H1 (cell line): ENCODE measurements around the gene ADCY5. TPM values are rescaled to one million over a fixed set of nuclear protein-coding genes. Genes with fewer than 3 reads are reported as not detected.

Source experiments
- CTCF ChIA-PET: fragments of 300-600 bp; sonication (Branson Sonifier 250); formaldehyde crosslinking; loops from one replicate; lab custom pipeline; 2021; ENCODE audit not compliant: partially characterized antibody; lab: Charles Lee
- POLR2A ChIA-PET: fragments of 300-600 bp; sonication (Branson Sonifier 250); formaldehyde crosslinking; loops from one replicate; lab custom pipeline; 2021; ENCODE audit warnings: inconsistent platforms; ENCODE audit not compliant: partially characterized antibody; lab: Charles Lee
- DNase-seq, 2 experiments: peaks; one replicate each; pipeline versions ENCODE4 v3.0.0 to v3.0.0-alpha.2; 2010 to 2022; ENCODE audit warnings: low spot score in 2 of 2, low read depth in 1 of 2, mixed read lengths in 1 of 2
- FAIRE-seq: peaks from 2 replicates; lab custom pipeline; 2011; peaks lifted over from hg19 to GRCh38; lab: Jason Lieb, UNC
- H2AFZ ChIP-seq: 2 replicates; pipeline ENCODE4 v1.8.1; 2012; ENCODE audit warnings: low read length, inconsistent platforms
- H2AK5ac ChIP-seq: 2 replicates; pipeline ENCODE4 v1.6.1; 2013; ENCODE audit warnings: low read depth, low read length
- H2BK120ac ChIP-seq: replicated peaks from 2 replicates; pipeline ENCODE3; 2013; ENCODE audit warnings: low read depth, low read length, inconsistent platforms
- H2BK12ac ChIP-seq: 2 replicates; pipeline ENCODE4 v1.6.1; 2013; ENCODE audit warnings: low read depth, low read length
- H2BK15ac ChIP-seq: 2 replicates; pipeline ENCODE4 v1.6.1; 2013; ENCODE audit warnings: low read length
- H2BK20ac ChIP-seq: 2 replicates; pipeline ENCODE4 v1.6.1; 2013; ENCODE audit warnings: low read length
- H2BK5ac ChIP-seq: 2 replicates; pipeline ENCODE4 v1.6.1; 2013; ENCODE audit warnings: low read depth, low read length
- H3K14ac ChIP-seq: 2 replicates; pipeline ENCODE4 v1.6.1; 2013; ENCODE audit warnings: inconsistent platforms; ENCODE audit not compliant: insufficient read length
- H3K18ac ChIP-seq: 2 replicates; pipeline ENCODE4 v1.6.1; 2013; ENCODE audit warnings: low read length; ENCODE audit errors: extremely low read depth
- H3K23ac ChIP-seq: 2 replicates; pipeline ENCODE4 v1.6.1; 2013; ENCODE audit warnings: inconsistent platforms; ENCODE audit not compliant: insufficient read length
- H3K23me2 ChIP-seq: 2 replicates; pipeline ENCODE4 v1.6.1; 2013; ENCODE audit warnings: low read depth, low read length
- H3K27ac ChIP-seq: 2 replicates; pipeline ENCODE4 v1.6.1; 2011; ENCODE audit warnings: low read depth, low read length, inconsistent platforms
- H3K27me3 ChIP-seq, 4 experiments: replicated peaks in 1 of 4; 1 replicate in 1 of 4; 2 replicates in 3 of 4; pipeline versions ENCODE4 v1.6.1 to v1.8.1; 2011 to 2013; ENCODE audit warnings: low read length in 3 of 4, mild to moderate bottlenecking in 3 of 4, inconsistent platforms in 2 of 4, mixed read lengths in 2 of 4, moderate library complexity in 1 of 4; ENCODE audit not compliant: control insufficient read depth in 3 of 4, insufficient read depth in 3 of 4; ENCODE audit errors: extremely low read depth in 1 of 4
- H3K36me3 ChIP-seq, 4 experiments: 2 replicates each; pipeline versions ENCODE4 v1.6.1 to v1.8.1; 2011 to 2013; ENCODE audit warnings: mild to moderate bottlenecking in 4 of 4, low read length in 3 of 4, moderate library complexity in 2 of 4, control low read depth in 1 of 4, inconsistent platforms in 1 of 4; ENCODE audit not compliant: insufficient read depth in 4 of 4, control insufficient read depth in 2 of 4
- H3K4ac ChIP-seq: replicated peaks from 2 replicates; pipeline ENCODE3; 2013; ENCODE audit warnings: low read length, low read depth, mixed read lengths, inconsistent platforms; ENCODE audit not compliant: insufficient read length
- H3K4me1 ChIP-seq, 4 experiments: replicated peaks in 1 of 4; 1 replicate in 1 of 4; 2 replicates in 3 of 4; pipeline versions ENCODE4 v1.6.1 to v1.8.1; 2011 to 2013; ENCODE audit warnings: low read length in 3 of 4, inconsistent platforms in 2 of 4, mixed read lengths in 1 of 4; ENCODE audit not compliant: insufficient read depth in 4 of 4, control insufficient read depth in 3 of 4
- H3K4me2 ChIP-seq, 2 experiments: 2 replicates each; pipeline versions ENCODE4 v1.6.1 to v1.8.1; 2011 to 2013; ENCODE audit warnings: low read depth in 2 of 2, low read length in 2 of 2, control low read depth in 1 of 2, inconsistent platforms in 1 of 2, mild to moderate bottlenecking in 1 of 2; ENCODE audit not compliant: insufficient read depth in 1 of 2
- H3K4me3 ChIP-seq, 4 experiments: fragments of 200-600, 300-600 bp in 1 of 4; sonication (generic), shearing (Covaris generic), sonication (Bioruptor Twin) in 1 of 4; 2 replicates each; pipeline versions ENCODE4 v1.5.1 to v1.8.1; 2011 to 2016; ENCODE audit warnings: low read length in 4 of 4, low read depth in 3 of 4, control low read depth in 2 of 4, inconsistent platforms in 2 of 4, mild to moderate bottlenecking in 2 of 4, mixed read lengths in 1 of 4, moderate library complexity in 1 of 4; ENCODE audit not compliant: insufficient read depth in 2 of 4; ENCODE audit errors: extremely low read depth in 1 of 4
- H3K56ac ChIP-seq: replicated peaks from 2 replicates; pipeline ENCODE3; 2013; ENCODE audit warnings: low read depth, mild to moderate bottlenecking, mixed read lengths, low read length, inconsistent platforms; ENCODE audit not compliant: insufficient read length
- H3K79me1 ChIP-seq: 2 replicates; pipeline ENCODE4 v1.6.1; 2013; ENCODE audit warnings: low read depth, low read length, control low read depth
- H3K79me2 ChIP-seq, 2 experiments: 2 replicates each; pipeline versions ENCODE4 v1.6.1 to v1.8.1; 2012 to 2013; ENCODE audit warnings: low read length in 2 of 2, mild to moderate bottlenecking in 2 of 2, inconsistent platforms in 1 of 2; ENCODE audit not compliant: insufficient read depth in 2 of 2, control insufficient read depth in 1 of 2
- H3K9ac ChIP-seq, 4 experiments: replicated peaks in 1 of 4; 1 replicate in 1 of 4; 2 replicates in 3 of 4; pipeline versions ENCODE4 v1.6.1 to v1.8.1; 2011 to 2013; ENCODE audit warnings: low read depth in 3 of 4, low read length in 3 of 4, control low read depth in 2 of 4, mild to moderate bottlenecking in 2 of 4, moderate library complexity in 2 of 4, inconsistent platforms in 1 of 4; ENCODE audit errors: extremely low read depth in 1 of 4
- H3K9me3 ChIP-seq, 2 experiments: 2 replicates each; pipeline versions ENCODE4 v1.6.1 to v1.8.1; 2012 to 2013; ENCODE audit warnings: mild to moderate bottlenecking in 2 of 2, moderate library complexity in 2 of 2, control low read depth in 1 of 2, inconsistent platforms in 1 of 2, low read depth in 1 of 2, low read length in 1 of 2, mixed read lengths in 1 of 2; ENCODE audit not compliant: insufficient read depth in 2 of 2
- H4K20me1 ChIP-seq, 2 experiments: replicated peaks in 1 of 2; 2 replicates each; pipeline versions ENCODE3 to v1.8.1; 2011 to 2013; ENCODE audit warnings: inconsistent platforms in 2 of 2, low read length in 2 of 2, mild to moderate bottlenecking in 1 of 2; ENCODE audit not compliant: insufficient read depth in 2 of 2, control insufficient read depth in 1 of 2
- H4K5ac ChIP-seq: 2 replicates; pipeline ENCODE4 v1.6.1; 2013; ENCODE audit warnings: low read length, low read depth, mixed read lengths, inconsistent platforms; ENCODE audit not compliant: insufficient read length
- H4K8ac ChIP-seq: 2 replicates; pipeline ENCODE4 v1.8.0; 2013; ENCODE audit warnings: mild to moderate bottlenecking, moderate library complexity, low read length, inconsistent platforms; ENCODE audit not compliant: insufficient read depth; ENCODE audit errors: extremely low read depth
- H4K91ac ChIP-seq: replicated peaks from 2 replicates; pipeline ENCODE3; 2013; ENCODE audit warnings: low read length, mixed read lengths, inconsistent platforms; ENCODE audit not compliant: insufficient read length
- ATF2 ChIP-seq: IDR thresholded peaks from 2 replicates; pipeline ENCODE4 v1.6.1; 2012; ENCODE audit warnings: low read length, inconsistent platforms
- CTCF ChIP-seq, 3 experiments: IDR thresholded peaks; 1 replicate in 2 of 3; 2 replicates in 1 of 3; pipeline versions ENCODE4 v1.5.1 to v1.6.1; 2011; ENCODE audit warnings: low read length in 3 of 3, mild to moderate bottlenecking in 3 of 3, inconsistent platforms in 2 of 3, low read depth in 1 of 3, moderate library complexity in 1 of 3; ENCODE audit not compliant: insufficient read depth in 1 of 3; ENCODE audit errors: control extremely low read depth in 1 of 3
- EP300 ChIP-seq, 2 experiments: IDR thresholded peaks; 1 replicate in 1 of 2; 2 replicates in 1 of 2; pipeline ENCODE4 v1.6.1; 2011 to 2012; ENCODE audit warnings: low read depth in 2 of 2, low read length in 2 of 2, mild to moderate bottlenecking in 2 of 2, borderline replicate concordance in 1 of 2, inconsistent platforms in 1 of 2, moderate library complexity in 1 of 2
- GABPA ChIP-seq: IDR thresholded peaks from 2 replicates; pipeline ENCODE4 v1.6.1; 2011; ENCODE audit warnings: mild to moderate bottlenecking, low read length, moderate library complexity, borderline replicate concordance; ENCODE audit not compliant: insufficient read depth
- GTF2F1 ChIP-seq: IDR thresholded peaks from 2 replicates; pipeline ENCODE4 v1.6.1; 2012; ENCODE audit warnings: low read depth, low read length, improper control_type of control experiment, borderline replicate concordance
- KDM4A ChIP-seq: IDR thresholded peaks from one replicate; pipeline ENCODE4 v1.7.1; 2012; ENCODE audit warnings: low read depth, mild to moderate bottlenecking, moderate library complexity, low read length, inconsistent platforms; ENCODE audit not compliant: severe bottlenecking
- KDM5A ChIP-seq: fragments of 200-600 bp; IDR thresholded peaks from 2 replicates; pipeline ENCODE4 v1.7.1; 2012; ENCODE audit warnings: mild to moderate bottlenecking, low read length, inconsistent platforms, mixed read lengths
- PHF8 ChIP-seq: fragments of 200-600 bp; sonication (generic); conservative IDR thresholded peaks from 2 replicates; pipeline ENCODE4 v1.7.1; 2012; ENCODE audit warnings: low read depth, mild to moderate bottlenecking, inconsistent platforms, low read length, moderate library complexity
- YY1 ChIP-seq: IDR thresholded peaks from 2 replicates; pipeline ENCODE4 v1.6.1; 2011; ENCODE audit warnings: low read depth, mild to moderate bottlenecking, low read length
- WGBS, 2 experiments: shearing (Covaris generic) in 1 of 2; methylation state at CpG; one replicate each; pipeline versions ENCODE4 v1.1.6 to v1.1.7; 2013 to 2015; ENCODE audit warnings: low lambda C conversion rate in 2 of 2, mixed read lengths in 2 of 2, inconsistent platforms in 1 of 2, low coverage in 1 of 2, missing lambda C conversion rate in 1 of 2; ENCODE audit not compliant: insufficient replicate concordance in 2 of 2, insufficient coverage in 1 of 2, insufficient read length in 1 of 2; ENCODE audit errors: extremely low coverage in 1 of 2, missing lambda C conversion rate in 1 of 2; 5-methylcytosine and 5-hydroxymethylcytosine counted together
- polyA plus RNA-seq, 7 experiments: library from polyadenylated mRNA; depleted of rRNA in 3 of 7; stranded (reverse) in 5 of 7; unstranded in 2 of 7; fragments of >200 nt in 5 of 7; fragments of 200-250 nt in 2 of 7; gene quantifications; 1 replicate in 5 of 7; 2 replicates in 1 of 7; 4 replicates in 1 of 7; pipeline versions ENCODE4 v1.2.1 to v1.2.3, GENCODE V29; 2011 to 2013; ENCODE audit warnings: missing spikeins in 2 of 7, mixed read lengths in 2 of 7
- total RNA-seq: library from RNA; stranded (reverse); fragmentation: NEBNext Ultra II Directional; extraction: Animal tissue kit (Norgen Biotek cat#: 25700); gene quantifications from 2 replicates; pipeline ENCODE4 v1.2.1, GENCODE V29; 2021

The ADCY5 gene
- total and polyA plus RNA-seq, 2 of the 8 experiments (the other 6 are each of a cell fraction or from before 2014, with no cell fraction given), result 18.9 to 40.8 TPM

DNA sequence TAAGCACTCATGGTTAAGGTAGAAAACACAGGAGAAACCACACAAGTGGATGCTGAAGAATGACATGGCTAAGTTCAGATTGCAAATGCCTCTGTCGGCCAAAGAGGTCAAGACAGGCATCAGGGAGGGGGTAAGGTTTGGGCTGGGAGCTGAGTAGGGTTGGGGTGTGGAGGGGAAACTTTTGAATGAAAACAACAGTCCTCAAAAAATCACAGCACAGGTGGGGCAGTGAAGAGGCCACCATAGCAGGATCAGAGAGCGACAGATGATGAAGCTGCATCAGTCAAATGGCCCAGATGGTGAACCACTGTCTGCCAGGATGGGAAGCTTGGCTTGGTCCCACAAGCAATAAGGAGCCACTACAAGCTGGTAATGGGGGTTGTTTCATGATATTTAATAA is 74.9 kb downstream of the ADCY5 start:
- H3K23ac ChIP-seq, result no peak overlapping the region
- no peak overlapping the region for H4K5ac ChIP-seq
- 96% methylated on average over 2 of the region's 2 CpGs; no CpG with 5 or more reads in 1 of the 2 experiments for WGBS, 2 experiments
- 0 out of 4 replicates have a peak, but pooled peaks cover 0 to 5% of the 10 kb centered on the region in 2 experiments for H3K9me3 ChIP-seq
- peaks cover 0 to 4% (median 0%) of the 10 kb centered on the region in 4 experiments; a peak in 1 of 7 replicates for H3K4me1 ChIP-seq
- no peak overlapping the region for H2BK15ac ChIP-seq
- no peaks in the 10 kb centered on the region for H3K79me1 ChIP-seq
- H3K27me3 ChIP-seq, result peaks cover 0 to 2% (median 0%) of the 10 kb centered on the region in 4 experiments; a peak in 1 of 7 replicates
- no peak overlapping the region for H2BK12ac ChIP-seq
- H3K9ac ChIP-seq, result no peak overlapping the region
- DNase-seq (no peak), FAIRE-seq (no peak)
- H2AFZ ChIP-seq, result no peak overlapping the region
- H3K14ac ChIP-seq, result no peak overlapping the region
- H4K8ac ChIP-seq, result no peak overlapping the region
- H3K27ac ChIP-seq, result no peak overlapping the region
- H3K4me3 ChIP-seq, result no peak overlapping the region
- ChIA-PET POLR2A (no interaction called here), CTCF (interaction anchor here (0.6 to 8.2 kb wide), 24 partner anchors 7 to 963 kb away, joined by 3 to 63 read pairs (median 8); partner anchors contain the start of gene ADCY5)
- no peak overlapping the region for H2AK5ac ChIP-seq
- no peak overlapping the region for H2BK5ac ChIP-seq
- H3K79me2 ChIP-seq, result no peaks in the 10 kb centered on the region
- H3K56ac ChIP-seq, result no peak overlapping the region
- no peak overlapping the region for H3K4me2 ChIP-seq
- no peaks in the 10 kb centered on the region; a peak in 1 of 8 replicates for H3K36me3 ChIP-seq
- no peak overlapping the region for H4K91ac ChIP-seq
- H2BK120ac ChIP-seq, result no peak overlapping the region
- H3K23me2 ChIP-seq, result no peaks in the 10 kb centered on the region
- H3K4ac ChIP-seq, result no peak overlapping the region
- H3K18ac ChIP-seq, result no peak overlapping the region
- H2BK20ac ChIP-seq, result no peak overlapping the region
- H4K20me1 ChIP-seq, result no peaks in the 10 kb centered on the region
- TF ChIP-seq CTCF (IDR thresholded peaks at IDR 0.05; ENCODE audit: control extremely low read depth in 1 of 3, insufficient read depth in 1 of 3, low read depth in 1 of 3, low read length in 3 of 3), result no peak
- TF ChIP-seq KDM5A, result no peak
- TF ChIP-seq GTF2F1, result no peak
- TF ChIP-seq EP300 (IDR thresholded peaks at IDR 0.05; ENCODE audit: borderline replicate concordance in 1 of 2, low read depth in 2 of 2, low read length in 2 of 2), result no peak
- no peak for TF ChIP-seq KDM4A
- TF ChIP-seq PHF8, result no peak
- TF ChIP-seq ATF2, result no peak
- TF ChIP-seq YY1, result no peak
- TF ChIP-seq GABPA, result no peak
